Endothelial cell of umbilical vein (primary cell): ENCODE data around the gene KCTD1. TPM values are rescaled to one million over a fixed set of nuclear protein-coding genes. Genes with fewer than 3 reads are reported as not detected.

Experiments
- BruUV-seq: library from RNA; stranded (reverse); fragments of 400-500 nt; replicated peaks from 2 replicates; lab custom pipeline; 2021; lab: Mats Ljungman, UMichigan
- CTCF ChIA-PET: fragments of 300-600, 350-600 bp; sonication (Branson Sonifier 250); formaldehyde crosslinking; loops from one replicate; lab custom pipeline; 2021; ENCODE audit warnings: antibody characterized with exemption, inconsistent platforms; lab: Charles Lee
- POLR2A ChIA-PET: fragments of 300-600, 350-600 bp; sonication (Branson Sonifier 250); formaldehyde crosslinking; loops from one replicate; lab custom pipeline; 2021; ENCODE audit warnings: antibody characterized with exemption, inconsistent platforms; lab: Charles Lee
- DNase-seq: peaks from one replicate; pipeline ENCODE4 v3.0.0-alpha.2; 2011; ENCODE audit warnings: low read depth, low spot score
- FAIRE-seq: peaks from 2 replicates; lab custom pipeline; 2011; peaks lifted over from hg19 to GRCh38; lab: Jason Lieb, UNC
- H2AFZ ChIP-seq: 2 replicates; pipeline ENCODE4 v1.6.0; 2012; ENCODE audit warnings: low read depth, low read length, control low read depth, inconsistent platforms
- H3K27ac ChIP-seq: 2 replicates; pipeline ENCODE4 v1.5.1; 2011; ENCODE audit warnings: low read depth, mild to moderate bottlenecking, control low read depth, low read length, moderate library complexity; ENCODE audit not compliant: insufficient read depth
- H3K27me3 ChIP-seq, 2 experiments: 2 replicates each; pipeline versions ENCODE4 v1.6.0 to v1.6.1; 2011; ENCODE audit warnings: low read length in 2 of 2, mixed read lengths in 1 of 2; ENCODE audit not compliant: control insufficient read depth in 2 of 2, insufficient read depth in 2 of 2
- H3K36me3 ChIP-seq, 2 experiments: 2 replicates in 1 of 2; 3 replicates in 1 of 2; pipeline ENCODE4 v1.5.1; 2011; ENCODE audit warnings: low read length in 2 of 2, mild to moderate bottlenecking in 1 of 2, moderate library complexity in 1 of 2; ENCODE audit not compliant: control insufficient read depth in 2 of 2, insufficient read depth in 2 of 2; ENCODE audit errors: extremely low read depth in 1 of 2
- H3K4me1 ChIP-seq: 3 replicates; pipeline ENCODE4 v1.5.1; 2011; ENCODE audit warnings: mild to moderate bottlenecking, low read length; ENCODE audit not compliant: control insufficient read depth, insufficient read depth; ENCODE audit errors: extremely low read depth
- H3K4me2 ChIP-seq: 2 replicates; pipeline ENCODE4 v1.6.1; 2011; ENCODE audit warnings: low read length, control low read depth, mixed read lengths; ENCODE audit not compliant: insufficient read depth
- H3K4me3 ChIP-seq, 3 experiments: fragments of 200-600 bp in 1 of 3; sonication (generic), shearing (Covaris generic) in 1 of 3; replicated peaks in 1 of 3; 2 replicates each; pipeline ENCODE4 v1.5.1; 2011 to 2016; ENCODE audit warnings: control low read depth in 3 of 3, low read length in 3 of 3, mild to moderate bottlenecking in 2 of 3, inconsistent platforms in 1 of 3, low read depth in 1 of 3, moderate library complexity in 1 of 3; ENCODE audit not compliant: insufficient read depth in 1 of 3
- H3K79me2 ChIP-seq: 2 replicates; pipeline ENCODE4 v1.6.0; 2012; ENCODE audit warnings: low read length, inconsistent platforms; ENCODE audit not compliant: control insufficient read depth, insufficient read depth
- H3K9ac ChIP-seq: replicated peaks from 2 replicates; pipeline ENCODE3; 2011; ENCODE audit warnings: low read length, control low read depth; ENCODE audit not compliant: insufficient read depth; ENCODE audit errors: extremely low read depth
- H3K9me1 ChIP-seq: replicated peaks from 3 replicates; pipeline ENCODE4 v1.6.0; 2011; ENCODE audit warnings: mild to moderate bottlenecking, low read length; ENCODE audit not compliant: control insufficient read depth, insufficient read depth; ENCODE audit errors: extremely low read depth
- H3K9me3 ChIP-seq: replicated peaks from 2 replicates; pipeline ENCODE4 v1.5.1; 2012; ENCODE audit warnings: low read length, inconsistent platforms; ENCODE audit not compliant: control insufficient read depth, insufficient read depth
- H4K20me1 ChIP-seq: replicated peaks from 2 replicates; pipeline ENCODE3; 2011; ENCODE audit warnings: mild to moderate bottlenecking, low read length; ENCODE audit not compliant: control insufficient read depth, insufficient read depth; ENCODE audit errors: extremely low read depth
- EZH2 ChIP-seq: IDR thresholded peaks from 2 replicates; pipeline ENCODE4 v1.6.1; 2012; ENCODE audit warnings: borderline replicate concordance, low read depth, mild to moderate bottlenecking, moderate library complexity, low read length, inconsistent platforms; ENCODE audit not compliant: severe bottlenecking
- FOS ChIP-seq: IDR thresholded peaks from 2 replicates; pipeline ENCODE4 v1.6.1; 2011; ENCODE audit warnings: mild to moderate bottlenecking, low read length, moderate library complexity, borderline replicate concordance; ENCODE audit not compliant: insufficient read depth
- GATA2 ChIP-seq: IDR thresholded peaks from 2 replicates; pipeline ENCODE4 v1.7.0; 2011; ENCODE audit warnings: low read depth, mild to moderate bottlenecking, moderate library complexity, mixed read lengths, low read length; ENCODE audit not compliant: insufficient read length, insufficient read depth
- JUN ChIP-seq: IDR thresholded peaks from 2 replicates; pipeline ENCODE4 v1.6.1; 2011; ENCODE audit warnings: borderline replicate concordance, low read depth; ENCODE audit not compliant: insufficient read length, insufficient read depth
- MAX ChIP-seq: IDR thresholded peaks from 2 replicates; pipeline ENCODE4 v1.6.1; 2011; ENCODE audit not compliant: insufficient read depth, insufficient read length
- MYC ChIP-seq: IDR thresholded peaks from one replicate; pipeline ENCODE4 v1.6.1; 2011; ENCODE audit warnings: mild to moderate bottlenecking, low read depth, low read length
- POLR2A ChIP-seq: IDR thresholded peaks from 2 replicates; pipeline ENCODE4 v1.6.1; 2012; ENCODE audit warnings: low read depth, mild to moderate bottlenecking, control low read depth, low read length
- POLR2AphosphoS5 ChIP-seq: IDR thresholded peaks from 2 replicates; pipeline ENCODE4 v1.6.1; 2012; ENCODE audit warnings: low read depth, mild to moderate bottlenecking, control low read depth, low read length, moderate library complexity; ENCODE audit not compliant: insufficient read depth
- dilution Hi-C: fragments of 300-500 bp; cut with MboI; formaldehyde crosslinking; loops from one replicate; pipeline ENCODE4 v1.15.0; 2019; ENCODE audit warnings: low sequenced_read_pairs; ENCODE audit not compliant: extremely low pct_ligation_motif_present
- intact Hi-C: fragments of 100-400 bp; cut with micrococcal nuclease; formaldehyde crosslinking; loops from one replicate; pipeline ENCODE4 v1.10.0; 2022
- polyA plus RNA-seq, 4 experiments: library from polyadenylated mRNA; depleted of rRNA in 3 of 4; stranded (reverse) in 3 of 4; unstranded in 1 of 4; fragments of >200 nt; gene quantifications; 2 replicates each; pipeline versions ENCODE4 v1.2.1 to v1.2.3, GENCODE V29; 2011 to 2012; ENCODE audit warnings: missing spikeins in 1 of 4
- total RNA-seq: library from RNA; stranded (reverse); gene quantifications from 2 replicates; pipeline ENCODE4 v1.2.3, GENCODE V29; 2021

KCTD1 gene
- total and polyA plus RNA-seq, 2 donors (not counting 3 experiments of a cell fraction or from before 2014, with no cell fraction given) = 6.1 to 12.1 TPM

- Histone ChIP-seq H3K9me1 (no peaks in the 10 kb centered on the region), H2AFZ (no peak overlapping the region), H3K27me3 (no peaks in the 10 kb centered on the region), H3K36me3 (no peaks in the 10 kb centered on the region), H3K79me2 (no peaks in the 10 kb centered on the region), H3K9me3 (no peaks in the 10 kb centered on the region), H3K27ac (no peak overlapping the region), H3K9ac (no peak overlapping the region), H3K4me3 (no peak overlapping the region), H3K4me1 (peaks cover under 1% of the 10 kb centered on the region), H3K4me2 (no peak overlapping the region), H4K20me1 (no peaks in the 10 kb centered on the region)
- no TSS peak for BruUV-seq
- DNase-seq = no peak
- intact Hi-C loops = loop anchor here (5.0 kb wide), 1 partner anchor 83 kb away; the partner anchor contains the start of gene KCTD1
- dilution Hi-C loops = no loop called here
- no peak for FAIRE-seq
- POLR2A ChIA-PET = no interaction called here
- TF ChIP-seq MAX (no peak), MYC (no peak), POLR2AphosphoS5 (no peak), POLR2A (no peak), EZH2 (no peak), GATA2 (no peak), FOS (no peak), JUN (no peak)
- CTCF ChIA-PET = interaction anchor here (1.3 kb wide), 1 partner anchor 44 kb away, joined by 3 read pairs; no protein-coding TSS in a partner anchor
These were observed 84.0 kb downstream of the KCTD1 start for GRCh38 chr18:26464128-26465011.
